IPS DF 19.7 (cell line): ENCODE data around the gene PRKD2.

ENCODE experiments used
- DNase-seq: peaks from one replicate; pipeline ENCODE4 v3.0.0-alpha.2; 2013; ENCODE audit warnings: low read depth, low spot score

Gene PRKD2

DNA sequence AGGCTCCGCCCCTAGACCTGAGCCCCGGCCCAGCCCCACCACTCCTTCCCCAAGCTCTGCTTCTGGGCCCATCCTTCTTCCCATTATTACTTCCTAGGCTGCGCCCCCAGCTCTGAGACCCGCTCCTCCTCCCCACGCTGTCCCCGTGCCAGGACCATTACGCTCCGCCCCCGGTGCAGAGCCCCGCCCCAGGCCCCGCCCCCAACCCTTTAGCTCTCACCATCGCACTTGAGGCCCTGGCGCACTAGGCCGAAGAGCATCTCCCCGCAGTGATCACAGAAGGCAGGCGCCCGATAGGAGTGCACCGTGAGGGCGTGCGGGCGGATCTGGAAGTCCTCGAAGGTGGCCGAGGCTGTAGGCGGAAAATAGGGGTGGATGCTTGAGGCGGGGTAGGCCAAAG is 6.2 kb downstream of the PRKD2 start:
- DNase-seq, result no peak

DNA sequence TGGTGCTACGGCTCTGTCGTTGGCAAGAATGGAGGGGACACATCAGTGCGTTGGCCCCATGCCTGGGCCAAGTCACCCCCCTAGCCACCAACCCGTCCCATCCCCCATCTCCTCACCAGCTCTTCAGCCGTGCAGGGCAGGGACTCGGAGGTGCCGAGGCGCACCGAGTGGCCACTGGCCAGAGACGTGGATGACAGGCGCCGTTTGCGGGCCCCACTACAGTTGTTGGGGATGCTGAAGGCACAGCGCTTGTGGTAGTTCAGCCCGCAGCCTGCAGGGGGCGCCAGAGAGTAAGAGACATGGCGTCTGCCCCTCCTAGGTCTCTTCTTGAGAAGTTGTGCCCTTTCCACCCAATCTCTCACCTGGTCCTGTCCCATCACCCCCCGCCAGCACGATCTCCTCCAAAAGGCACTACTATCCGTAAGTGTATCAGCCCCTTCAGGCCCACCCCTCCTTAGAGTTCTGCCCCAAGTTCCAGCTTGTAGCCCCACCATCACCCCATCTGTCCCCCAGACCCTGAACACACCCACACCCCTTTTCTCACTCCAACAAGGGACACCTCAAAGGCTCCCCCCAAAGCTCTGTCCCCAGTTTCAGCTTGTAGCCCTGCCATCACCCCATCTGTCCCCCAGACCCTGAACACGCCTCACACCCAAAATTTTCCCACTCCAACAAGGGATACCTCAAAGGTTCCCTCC is 12.4 kb downstream of the PRKD2 start:
- no peak for DNase-seq

GRCh38 chr19:46700704-46701103 is 16.2 kb downstream of the PRKD2 start:
- no peak for DNase-seq

DNA sequence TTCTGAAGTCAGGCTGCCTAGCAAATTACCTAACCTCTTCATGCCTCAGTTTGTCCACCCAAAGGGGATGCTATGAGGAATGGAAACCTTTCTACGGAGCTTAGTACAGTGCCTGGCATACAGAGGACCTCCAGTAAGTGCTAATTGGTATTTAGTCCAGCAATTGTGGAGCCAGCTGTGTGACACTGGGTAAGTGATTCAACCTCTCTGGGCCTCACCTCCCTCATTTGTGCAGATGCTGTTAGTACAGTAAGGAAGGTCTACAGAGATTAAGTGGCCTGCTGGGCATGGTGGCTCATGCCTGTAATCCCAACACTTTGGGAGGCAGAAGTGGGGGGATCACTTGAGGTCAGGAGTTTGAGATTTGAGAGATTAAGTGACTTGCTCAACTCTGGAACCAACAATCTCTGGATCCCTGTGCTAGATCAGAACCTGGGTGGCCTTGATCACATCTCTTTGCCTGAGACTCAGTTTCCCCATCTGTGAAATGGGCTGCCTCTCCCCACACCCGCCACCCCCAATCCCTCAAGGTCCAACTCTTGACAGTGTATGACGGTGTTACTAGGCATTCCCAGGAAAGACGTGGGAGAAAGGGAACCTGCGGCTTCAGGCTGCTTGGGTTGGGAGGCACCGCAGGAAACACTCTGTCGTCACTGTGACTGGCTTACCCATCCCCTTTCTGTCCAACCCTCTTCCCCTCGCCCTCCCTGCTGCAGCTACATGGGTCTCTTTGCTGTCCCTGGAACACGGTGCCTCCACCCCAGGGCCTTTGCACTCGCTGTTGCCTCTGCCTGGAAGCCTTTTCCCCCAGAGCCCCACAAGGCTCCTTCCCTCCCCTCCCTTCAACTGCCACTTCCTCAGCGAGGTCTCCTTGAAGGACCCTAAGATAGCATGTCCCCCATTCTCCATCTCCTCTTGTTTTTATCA is 18.3 kb downstream of the PRKD2 start:
- no peak for DNase-seq

DNA sequence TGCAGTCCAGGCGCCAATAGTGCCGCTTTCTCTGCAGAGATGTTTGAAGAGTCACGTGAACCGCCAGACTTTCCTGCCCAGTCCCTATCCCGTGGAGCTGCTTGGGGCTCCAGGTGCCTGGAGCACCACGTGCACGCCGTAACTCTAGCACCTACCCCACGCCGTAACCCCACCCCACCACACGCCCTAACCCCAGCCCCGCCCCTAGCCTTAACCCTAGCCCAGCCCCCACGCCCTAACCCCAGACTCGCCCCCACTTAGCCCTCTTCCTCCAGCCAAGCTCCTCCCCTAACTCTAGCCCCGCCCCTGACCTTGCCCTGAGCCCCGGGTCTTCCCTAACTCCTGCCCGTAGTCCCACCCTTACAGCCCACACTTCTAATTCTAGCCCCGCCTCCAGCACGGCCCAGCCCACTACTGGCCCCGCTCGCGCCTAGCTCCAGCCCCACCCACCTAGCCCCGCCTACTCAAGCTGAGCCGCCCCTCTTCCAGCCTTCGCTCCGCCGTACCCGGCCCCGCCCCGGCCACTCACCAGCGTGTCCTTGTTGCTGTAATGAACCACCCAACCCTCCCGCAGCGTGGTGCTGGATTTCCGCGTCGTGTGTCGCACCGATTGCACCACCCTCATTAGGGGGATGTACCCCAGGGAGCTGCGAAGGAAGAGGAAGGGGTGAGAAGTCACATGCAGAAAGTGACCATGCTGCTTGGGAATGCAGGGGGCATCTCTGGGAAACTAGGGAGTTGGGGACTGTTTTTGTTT is 19.5 kb downstream of the PRKD2 start:
- no peak for DNase-seq

DNA sequence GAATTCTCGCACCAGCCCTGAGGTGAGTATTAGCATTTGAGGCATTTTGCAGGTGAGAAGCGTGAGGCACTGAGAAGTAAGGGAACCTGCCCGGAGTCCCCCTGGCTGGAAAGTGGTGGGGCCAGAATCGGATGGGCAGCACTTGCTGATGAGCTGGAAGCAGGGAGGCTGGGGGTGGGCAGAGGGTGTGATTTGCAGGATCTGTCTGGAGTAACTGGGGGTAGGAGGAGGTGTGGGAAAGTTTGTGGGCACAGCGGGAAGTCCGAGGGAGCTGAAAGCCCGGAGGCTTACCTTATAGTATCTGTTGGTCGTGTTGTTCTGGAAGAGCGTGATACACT is 20.1 kb downstream of the PRKD2 start:
- DNase-seq, result no peak

- no peak for DNase-seq
Observed at GRCh38 chr19:46696052-46696451, 20.9 kb downstream of the PRKD2 start.

- DNase-seq, result no peak
Observed at GRCh38 chr19:46693760-46694159, 23.2 kb downstream of the PRKD2 start.

DNA sequence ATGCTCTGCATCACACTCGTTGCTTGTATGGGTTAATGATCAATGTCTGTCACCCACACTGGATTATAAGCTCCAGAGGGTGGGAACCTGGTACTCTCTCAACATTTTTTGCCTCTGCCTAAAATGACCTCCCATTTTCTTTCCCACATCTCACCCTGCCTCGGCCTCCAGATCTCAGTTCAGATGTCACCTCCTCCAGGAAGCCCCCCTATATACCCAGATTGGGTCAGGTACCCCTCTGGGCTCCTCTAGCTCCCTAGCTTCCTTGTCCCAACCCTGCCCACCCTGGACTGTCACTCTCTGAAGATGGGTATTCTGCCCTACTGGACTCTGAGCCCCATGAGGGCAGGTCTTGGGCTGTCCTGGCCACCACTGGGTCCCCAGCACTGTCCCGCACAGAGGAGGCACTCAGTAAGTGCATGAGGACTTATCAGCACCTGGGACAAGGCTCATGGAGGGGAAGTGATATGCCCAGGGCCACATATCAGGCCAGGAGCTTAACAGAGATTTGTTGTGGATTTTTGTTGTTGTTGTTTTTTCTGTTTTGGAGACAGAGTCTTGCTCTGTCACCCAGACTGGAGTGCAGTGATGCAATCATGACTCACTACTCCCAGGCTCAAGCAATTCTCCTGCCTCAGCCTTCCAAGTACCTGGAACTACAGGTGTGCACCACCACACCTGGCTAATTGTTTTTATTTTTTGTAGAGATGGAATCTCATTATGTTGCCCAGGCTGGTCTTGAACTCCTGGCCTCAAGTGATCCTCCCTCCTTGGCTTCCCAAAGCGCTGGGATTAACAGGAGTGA is 23.8 kb downstream of the PRKD2 start:
- no peak for DNase-seq

GRCh38 chr19:46691948-46692347 is 25.0 kb downstream of the PRKD2 start:
- no peak for DNase-seq

DNA sequence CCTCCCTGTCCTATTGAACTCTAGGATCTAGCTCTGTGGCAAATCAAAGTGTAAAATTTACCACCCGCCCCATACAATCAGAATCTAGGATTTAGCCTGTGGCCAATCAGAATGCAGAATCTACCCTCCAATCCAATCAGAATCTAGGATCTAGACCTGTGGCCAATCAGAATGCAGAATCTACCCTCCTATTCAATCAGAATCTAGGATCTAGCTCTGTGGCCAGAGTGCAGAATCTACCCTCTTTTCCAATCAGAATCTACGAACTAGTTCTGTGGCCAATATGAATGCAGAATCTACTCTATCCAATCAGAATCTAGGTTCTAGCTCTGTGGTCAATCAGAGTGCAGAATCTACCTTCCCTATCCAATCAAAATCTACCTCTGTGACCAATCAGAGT is 25.8 kb downstream of the PRKD2 start:
- no peak for DNase-seq

GRCh38 chr19:46689358-46689757 is 27.6 kb downstream of the PRKD2 start:
- DNase-seq, result no peak

DNA sequence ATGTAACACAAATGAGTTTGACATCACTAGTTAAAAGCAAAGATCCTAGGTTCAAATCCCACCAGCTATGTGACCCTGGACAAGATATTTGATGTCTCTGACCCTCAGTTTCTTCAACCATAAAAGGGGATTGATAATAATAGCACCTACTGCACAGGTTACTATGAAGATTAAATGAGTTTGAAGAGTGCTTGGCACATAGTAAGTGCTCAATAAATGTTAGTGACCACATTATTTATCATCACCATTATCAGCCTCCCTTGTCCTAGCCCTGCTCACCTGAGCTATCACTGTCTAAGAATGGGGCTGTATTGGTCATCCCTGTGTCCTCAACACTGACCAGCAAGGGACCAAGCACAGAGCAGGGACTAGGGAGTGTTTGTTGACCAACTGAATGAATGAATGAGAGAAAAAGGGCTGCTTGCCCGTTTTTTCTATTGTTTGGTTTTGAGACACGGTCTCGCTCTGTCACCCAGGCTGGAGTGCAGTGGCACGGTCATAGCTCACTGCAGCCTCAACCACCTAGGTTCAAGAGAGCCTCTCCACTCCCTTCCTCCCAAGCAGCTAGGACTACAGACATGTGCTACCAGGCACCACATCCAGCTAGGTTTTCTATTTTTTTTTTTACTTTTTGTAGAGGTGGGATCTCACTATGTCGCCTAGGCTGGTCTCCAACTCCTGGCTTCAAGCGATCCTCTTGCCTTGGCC is 29.3 kb downstream of the PRKD2 start:
- no peak for DNase-seq

DNA sequence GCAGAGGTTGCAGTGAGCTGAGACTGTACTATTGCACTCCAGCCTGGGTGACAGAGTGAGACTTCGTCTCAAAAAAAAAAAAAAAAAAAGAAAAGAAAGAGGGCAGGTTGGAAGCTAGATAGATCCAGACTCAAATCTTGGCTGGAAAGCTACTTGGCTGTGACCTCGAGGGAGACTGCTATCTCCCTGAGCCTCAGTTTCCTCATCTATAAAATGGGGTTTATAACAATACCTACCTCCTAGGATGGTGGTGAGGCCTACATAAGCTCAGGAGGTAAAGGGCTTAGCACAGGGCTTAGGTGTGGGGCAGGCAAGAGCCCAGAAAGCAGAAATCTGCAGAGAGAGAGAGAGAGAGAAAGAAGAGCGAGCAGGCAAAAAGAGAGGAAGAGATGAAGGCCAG is 31.7 kb downstream of the PRKD2 start:
- DNase-seq, result no peak

DNA sequence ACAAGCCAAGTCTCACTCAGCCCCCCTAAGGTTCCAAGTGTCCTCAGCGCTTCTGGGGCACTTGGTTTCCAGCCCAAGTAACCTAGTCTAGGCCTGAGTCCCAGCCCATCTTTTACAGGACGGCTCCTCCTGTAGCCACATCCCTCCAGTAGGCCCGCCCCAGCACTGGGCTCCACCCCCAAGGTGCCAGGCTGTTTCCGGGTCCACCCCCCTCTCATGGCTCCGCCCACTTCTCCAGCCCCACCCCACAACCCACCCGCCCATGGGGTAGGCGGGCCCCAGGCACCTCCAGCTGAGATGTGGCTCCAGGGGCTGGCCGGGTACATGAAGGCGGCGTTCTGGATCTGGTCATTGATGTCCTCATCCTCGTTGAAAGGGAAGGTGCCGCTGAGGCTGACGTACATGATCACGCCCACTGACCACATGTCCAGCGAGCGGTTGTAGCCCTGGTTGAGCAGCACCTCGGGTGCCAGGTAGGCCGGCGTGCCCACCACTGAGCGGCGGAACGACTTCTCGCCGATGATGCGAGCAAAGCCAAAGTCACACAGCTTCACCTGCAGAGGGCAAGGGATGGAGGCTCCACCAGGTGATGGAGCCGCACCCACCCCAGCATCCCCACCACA is 38.7 kb downstream of the PRKD2 start:
- no peak for DNase-seq

- DNase-seq, result no peak
Observed at GRCh38 chr19:46674416-46675178, 42.3 kb downstream of the PRKD2 start.

DNA sequence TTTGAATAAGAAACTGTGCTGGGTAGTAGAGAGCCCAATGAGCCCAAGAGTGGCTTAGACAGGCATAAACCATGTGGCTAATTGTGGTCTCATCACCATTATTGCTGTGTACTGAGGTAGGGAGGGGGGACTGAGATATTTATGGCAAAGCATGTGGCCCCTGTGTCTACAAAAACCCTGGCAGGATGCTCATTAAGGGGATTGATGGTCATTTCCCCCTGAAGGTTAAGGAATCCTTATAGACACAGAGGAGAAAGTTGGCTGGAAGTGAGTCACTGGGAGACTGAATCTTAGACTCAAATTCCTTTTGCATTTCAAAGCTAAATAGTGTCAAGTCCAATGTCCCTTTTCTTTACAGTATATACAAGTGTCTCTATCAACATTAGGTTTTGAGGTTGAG is 46.1 kb downstream of the PRKD2 start:
- DNase-seq, result no peak

GRCh38 chr19:46668662-46669061 is 48.3 kb downstream of the PRKD2 start:
- no peak for DNase-seq

GRCh38 chr19:46665072-46665471 is 51.8 kb downstream of the PRKD2 start:
- no peak for DNase-seq
